GM21447 (cell line): ENCODE results near the gene MBD2.
A peak's percentile ranks its signal among the peaks of the same experiment; 100 is the strongest.
"Not testable (repeated sequence)": the region's sequence is repeated elsewhere in the genome, so short reads cannot be mapped to it uniquely, and the experiment has no call there.

Experiments used
- ATAC-seq: cut with Tn5 transposase; IDR thresholded peaks from one replicate; pipeline ENCODE4 v1.9.1; 2021; ENCODE audit not compliant: unreplicated experiment

MBD2 gene

GRCh38 chr18:54238173-54238936 is 13.9 kb upstream of the MBD2 start:
- ATAC-seq = no peak

GRCh38 chr18:54235871-54236270 is 11.4 kb upstream of the MBD2 start:
- no peak for ATAC-seq

GRCh38 chr18:54233747-54234146 is 9.3 kb upstream of the MBD2 start:
- no peak for ATAC-seq

GRCh38 chr18:54233228-54233625 is 8.8 kb upstream of the MBD2 start:
- no peak for ATAC-seq

GRCh38 chr18:54232485-54233227 is 8.2 kb upstream of the MBD2 start:
- no peak for ATAC-seq

GRCh38 chr18:54229421-54230059 is 5.1 kb upstream of the MBD2 start:
- no peak for ATAC-seq

- ATAC-seq = no peak
Observed at GRCh38 chr18:54228364-54228763, 3.9 kb upstream of the MBD2 start.

- peak; percentile 25 for ATAC-seq
Observed at GRCh38 chr18:54223568-54224241, 764 bp downstream of the MBD2 start.

GRCh38 chr18:54222922-54223567 is 1.4 kb downstream of the MBD2 start:
- ATAC-seq = peak; percentile 34

- no peak for ATAC-seq
Observed at GRCh38 chr18:54220406-54220805, 4.1 kb downstream of the MBD2 start.

GRCh38 chr18:54218803-54219202 is 5.7 kb downstream of the MBD2 start:
- not testable (repeated sequence) for ATAC-seq

- no peak for ATAC-seq
Observed at GRCh38 chr18:54218299-54218698, 6.2 kb downstream of the MBD2 start.

GRCh38 chr18:54217624-54218023 is 6.8 kb downstream of the MBD2 start:
- peak; percentile 52 for ATAC-seq

GRCh38 chr18:54215069-54215468 is 9.4 kb downstream of the MBD2 start:
- ATAC-seq = no peak

- ATAC-seq = no peak
Observed at GRCh38 chr18:54210463-54210862, 14.0 kb downstream of the MBD2 start.

- ATAC-seq = peak; percentile 85
Observed at GRCh38 chr18:54209471-54210180, 14.8 kb downstream of the MBD2 start.

GRCh38 chr18:54206447-54206846 is 18.0 kb downstream of the MBD2 start:
- no peak for ATAC-seq

GRCh38 chr18:54205959-54206358 is 18.5 kb downstream of the MBD2 start:
- no peak for ATAC-seq

- ATAC-seq = not testable (repeated sequence)
Observed at GRCh38 chr18:54205448-54205847, 19.0 kb downstream of the MBD2 start.

GRCh38 chr18:54204883-54205282 is 19.6 kb downstream of the MBD2 start:
- no peak for ATAC-seq
